Mononuclear cell (primary cell): Measurements from ENCODE around the gene CYB561D1. TPM values are rescaled to one million over a fixed set of nuclear protein-coding genes. Genes with fewer than 3 reads are reported as not detected.

Experiments
- H3K27me3 ChIP-seq: 2 replicates; pipeline ENCODE4 v1.6.0; 2011; ENCODE audit warnings: low read length, control low read depth; ENCODE audit not compliant: insufficient read depth
- H3K4me1 ChIP-seq: 2 replicates; pipeline ENCODE4 v1.5.1; 2011; ENCODE audit warnings: mild to moderate bottlenecking, low read length, control low read depth; ENCODE audit not compliant: insufficient read depth
- H3K4me3 ChIP-seq: 2 replicates; pipeline ENCODE4 v1.5.1; 2011; ENCODE audit warnings: mild to moderate bottlenecking, low read length, moderate library complexity
- H3K9me3 ChIP-seq: 2 replicates; pipeline ENCODE4 v1.5.1; 2011; ENCODE audit warnings: low read depth, mild to moderate bottlenecking, control low read depth, low read length
- total RNA-seq: library from RNA; depleted of rRNA; stranded (reverse); fragments of >200 nt; gene quantifications from one replicate; pipeline ENCODE4 v1.2.3, GENCODE V29; 2012

The CYB561D1 gene
- total RNA-seq, 1 donor: 7.9 TPM

DNA sequence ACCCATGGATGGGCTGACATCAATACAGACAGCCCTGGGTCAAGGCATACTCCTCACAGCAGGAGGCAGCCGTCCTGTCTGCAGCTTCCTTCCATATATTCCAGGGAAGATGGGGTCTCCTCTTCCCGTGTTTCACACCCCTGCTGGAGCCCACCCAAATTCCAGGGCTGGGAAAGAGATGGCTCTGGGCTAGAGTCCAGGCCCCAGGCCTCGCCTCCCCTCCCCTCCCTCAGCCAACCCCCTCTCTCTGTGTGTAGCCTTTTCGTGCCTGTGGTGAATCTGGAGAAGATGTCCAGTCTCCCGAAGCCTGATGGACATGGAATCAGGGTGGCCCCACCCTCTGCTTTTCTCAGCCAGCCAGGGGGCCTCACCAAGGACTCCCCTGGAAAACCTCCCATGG lies 6.6 kb upstream of the CYB561D1 start:
- Histone ChIP-seq H3K4me1 (peaks cover 17% of the 10 kb centered on the region), H3K4me3 (no peak overlapping the region), H3K27me3 (peaks cover under 1% of the 10 kb centered on the region)

DNA sequence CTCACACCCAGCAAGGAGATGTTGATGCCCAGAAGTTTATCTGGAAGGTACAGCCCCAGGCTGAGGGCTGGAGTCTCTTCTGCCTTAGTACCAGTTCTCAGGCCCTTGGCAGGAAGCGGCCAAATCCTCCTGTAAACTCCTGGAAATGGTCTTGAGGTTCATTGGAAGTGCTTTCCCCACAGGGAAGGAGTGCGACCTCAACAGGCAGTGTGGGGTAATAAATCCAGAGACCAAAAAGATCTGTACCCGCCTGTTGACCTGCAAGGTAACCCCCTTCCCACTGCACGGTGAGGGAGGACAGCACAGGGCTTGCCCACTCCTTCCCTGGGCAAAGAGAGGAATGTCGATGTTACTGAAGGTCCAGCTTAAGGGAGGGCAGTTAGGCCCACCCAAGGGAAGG lies 5.7 kb upstream of the CYB561D1 start:
- no peaks in the 10 kb centered on the region for H3K27me3 ChIP-seq
- H3K9me3 ChIP-seq: no peaks in the 10 kb centered on the region
- no peak overlapping the region for H3K4me3 ChIP-seq
- H3K4me1 ChIP-seq: peaks cover 13% of the 10 kb centered on the region

More for the DNA sequence above, 6.6 kb upstream of the CYB561D1 start:
- H3K9me3 ChIP-seq: no peaks in the 10 kb centered on the region

DNA sequence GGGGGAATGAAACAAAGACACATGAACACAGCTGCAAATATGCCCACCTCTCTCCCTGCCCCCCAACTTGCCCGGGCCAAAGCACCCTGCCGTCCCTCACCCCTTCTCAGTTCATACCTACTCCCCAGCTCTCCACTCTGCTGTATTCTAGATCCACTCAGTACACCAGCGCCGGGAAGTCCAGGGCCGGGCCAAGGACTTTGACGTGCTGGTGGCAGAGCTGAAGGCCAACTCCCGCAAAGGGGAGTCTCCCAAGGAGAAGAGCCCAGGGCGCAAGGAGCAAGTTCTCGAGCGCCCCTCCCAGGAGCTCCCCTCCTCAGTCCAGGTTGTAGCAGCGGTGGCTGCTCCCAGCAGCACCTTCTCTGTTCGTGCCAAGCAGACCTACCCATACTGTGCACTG lies 5.2 kb upstream of the CYB561D1 start:
- Histone ChIP-seq H3K4me1 (peaks cover 15% of the 10 kb centered on the region), H3K9me3 (no peaks in the 10 kb centered on the region), H3K4me3 (no peak overlapping the region), H3K27me3 (no peaks in the 10 kb centered on the region)

DNA sequence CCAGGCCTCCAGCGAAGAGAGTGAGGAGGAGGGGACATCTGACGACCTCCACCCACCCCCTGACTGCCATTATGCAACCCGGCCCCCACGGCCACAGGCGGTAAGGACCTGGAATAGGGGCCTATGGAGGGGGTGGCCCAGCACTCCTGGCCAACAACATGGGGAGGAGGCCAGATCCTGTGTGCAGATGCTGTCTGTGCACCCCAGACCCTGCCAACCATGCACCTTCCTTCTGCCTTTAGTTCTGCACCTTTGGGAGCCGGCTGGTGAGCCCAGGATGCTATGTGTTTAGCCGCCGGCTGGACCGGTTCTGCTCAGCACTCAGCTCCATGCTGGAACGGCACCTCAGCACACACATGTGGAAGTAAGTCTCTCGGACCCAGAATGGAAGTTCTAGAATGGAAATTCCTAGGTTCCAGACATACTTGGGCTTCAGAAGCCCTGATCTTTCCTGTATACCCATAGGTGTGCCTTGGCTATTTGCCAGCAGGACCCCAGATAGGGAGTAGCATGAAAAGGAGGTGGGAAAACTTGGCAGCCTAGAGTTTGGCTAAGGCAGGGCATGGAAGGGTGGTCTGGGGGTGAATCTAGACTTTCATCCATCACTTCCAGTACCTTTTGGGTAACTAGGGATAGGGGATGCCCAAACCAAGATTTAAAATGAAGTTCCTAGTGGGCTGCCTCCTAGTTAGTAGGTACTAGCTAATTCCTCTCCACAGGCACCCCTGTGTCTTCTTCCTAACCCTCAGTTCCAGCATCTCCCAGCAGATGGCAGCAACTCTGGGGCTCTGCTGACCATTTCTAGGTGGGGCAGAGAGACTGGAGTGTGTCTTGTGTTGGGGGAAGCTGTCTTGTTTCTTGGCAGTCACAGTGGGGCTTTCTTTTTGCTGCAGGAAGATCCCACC lies 3.6 kb upstream of the CYB561D1 start:
- H3K9me3 ChIP-seq: no peaks in the 10 kb centered on the region
- no peak overlapping the region for H3K4me3 ChIP-seq
- peaks cover 17% of the 10 kb centered on the region for H3K4me1 ChIP-seq
- H3K27me3 ChIP-seq: no peaks in the 10 kb centered on the region

DNA sequence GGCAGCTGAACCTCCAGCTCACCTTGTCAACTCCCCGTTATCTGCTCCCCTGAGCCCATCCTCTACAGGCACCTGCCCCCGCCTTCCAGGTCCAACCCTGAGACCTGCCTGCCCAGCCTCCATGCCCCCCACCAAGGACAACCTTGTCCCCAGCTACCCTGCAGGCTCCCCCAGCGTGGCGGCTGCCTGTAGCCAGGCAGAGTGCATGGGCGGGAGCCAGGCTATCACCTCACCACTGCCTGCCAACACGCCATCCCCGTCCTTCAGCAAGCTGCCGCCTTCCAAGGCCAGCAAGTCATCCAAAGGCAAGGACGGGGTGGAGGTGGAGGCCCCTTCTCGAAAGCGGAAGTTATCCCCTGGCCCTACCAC lies 3.0 kb upstream of the CYB561D1 start:
- Histone ChIP-seq H3K9me3 (no peaks in the 10 kb centered on the region), H3K4me3 (no peak overlapping the region), H3K4me1 (peaks cover 23% of the 10 kb centered on the region), H3K27me3 (no peaks in the 10 kb centered on the region)

DNA sequence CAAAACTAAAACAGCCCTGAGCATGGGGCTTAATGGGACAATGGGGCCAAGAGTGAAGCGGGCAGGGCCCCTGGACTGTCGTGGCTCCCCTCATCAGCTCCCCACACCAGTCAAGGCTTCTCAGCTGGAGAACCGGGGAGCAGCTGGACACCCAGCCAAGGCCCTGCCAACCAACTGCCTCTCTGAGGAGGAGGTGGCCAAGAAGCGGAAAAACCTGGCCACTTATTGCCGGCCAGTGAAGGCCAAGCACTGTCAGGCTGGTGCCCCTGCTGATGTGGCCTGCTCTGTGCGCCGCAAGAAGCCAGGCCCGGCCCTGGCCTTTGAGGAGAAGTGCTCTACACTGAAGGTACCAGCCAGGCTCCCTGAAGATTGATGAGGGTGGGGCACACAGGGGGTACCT lies 2.5 kb upstream of the CYB561D1 start:
- Histone ChIP-seq H3K9me3 (no peaks in the 10 kb centered on the region), H3K4me3 (no peak overlapping the region), H3K27me3 (no peaks in the 10 kb centered on the region), H3K4me1 (peaks cover 28% of the 10 kb centered on the region)

DNA sequence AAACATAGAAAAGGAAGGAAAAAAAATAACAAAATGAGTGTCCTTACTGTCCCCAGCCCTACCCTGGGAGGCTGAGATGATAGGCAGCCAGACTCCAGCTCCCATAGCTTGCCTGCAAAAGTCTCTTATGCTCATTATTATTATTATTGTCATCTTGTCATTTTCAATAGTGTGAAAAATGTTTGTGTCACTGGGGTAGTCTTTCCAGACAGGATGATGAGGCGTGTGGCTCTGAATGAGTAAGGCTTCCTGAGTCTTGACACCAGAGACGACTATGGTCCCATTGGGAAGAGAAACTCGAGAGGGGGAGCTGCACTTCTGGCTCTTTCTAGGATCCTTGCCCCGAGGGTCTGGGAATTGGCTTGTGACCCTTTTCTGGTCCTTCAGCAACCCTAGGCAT lies 1.1 kb upstream of the CYB561D1 start:
- Histone ChIP-seq H3K4me1 (peaks cover 41% of the 10 kb centered on the region), H3K27me3 (no peaks in the 10 kb centered on the region), H3K9me3 (no peaks in the 10 kb centered on the region)

DNA sequence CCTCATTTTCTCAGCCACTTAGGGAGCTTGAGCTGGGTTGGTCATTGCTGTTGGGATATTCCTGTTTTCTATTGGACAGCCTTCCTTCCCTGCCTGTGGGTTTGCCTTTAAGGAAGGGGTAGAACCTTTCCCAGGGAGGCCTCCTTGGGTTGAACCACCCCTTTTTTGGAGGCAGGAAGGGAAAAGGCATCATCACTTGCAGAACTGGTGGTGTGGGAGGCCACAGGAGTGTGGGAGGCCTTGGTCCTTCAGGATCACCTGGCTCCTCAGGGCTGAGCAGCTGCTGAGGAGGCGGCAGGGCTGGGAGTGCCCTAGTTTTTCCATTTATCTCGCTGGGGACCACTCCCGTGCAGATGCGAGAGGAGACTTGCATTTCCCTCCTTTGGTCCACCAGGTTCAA lies 667 bp upstream of the CYB561D1 start:
- Histone ChIP-seq H3K4me1 (peaks cover 46% of the 10 kb centered on the region), H3K9me3 (no peaks in the 10 kb centered on the region), H3K4me3 (no peak overlapping the region), H3K27me3 (no peaks in the 10 kb centered on the region)

More for the DNA sequence above, 1.1 kb upstream of the CYB561D1 start:
- no peak overlapping the region for H3K4me3 ChIP-seq

DNA sequence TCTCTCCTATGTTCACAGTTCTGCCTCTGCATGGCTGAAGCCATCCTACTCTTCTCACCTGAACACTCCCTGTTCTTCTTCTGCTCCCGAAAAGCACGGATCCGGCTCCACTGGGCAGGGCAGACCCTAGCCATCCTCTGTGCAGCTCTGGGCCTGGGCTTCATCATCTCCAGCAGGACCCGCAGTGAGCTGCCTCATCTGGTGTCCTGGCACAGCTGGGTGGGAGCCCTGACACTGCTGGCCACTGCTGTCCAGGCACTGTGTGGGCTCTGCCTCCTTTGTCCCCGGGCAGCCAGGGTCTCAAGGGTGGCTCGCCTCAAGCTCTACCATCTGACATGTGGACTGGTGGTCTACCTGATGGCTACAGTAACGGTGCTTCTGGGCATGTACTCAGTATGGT lies 1.8 kb downstream of the CYB561D1 start:
- Histone ChIP-seq H3K27me3 (no peaks in the 10 kb centered on the region), H3K4me1 (peaks cover 68% of the 10 kb centered on the region), H3K4me3 (no peak overlapping the region), H3K9me3 (no peaks in the 10 kb centered on the region)

DNA sequence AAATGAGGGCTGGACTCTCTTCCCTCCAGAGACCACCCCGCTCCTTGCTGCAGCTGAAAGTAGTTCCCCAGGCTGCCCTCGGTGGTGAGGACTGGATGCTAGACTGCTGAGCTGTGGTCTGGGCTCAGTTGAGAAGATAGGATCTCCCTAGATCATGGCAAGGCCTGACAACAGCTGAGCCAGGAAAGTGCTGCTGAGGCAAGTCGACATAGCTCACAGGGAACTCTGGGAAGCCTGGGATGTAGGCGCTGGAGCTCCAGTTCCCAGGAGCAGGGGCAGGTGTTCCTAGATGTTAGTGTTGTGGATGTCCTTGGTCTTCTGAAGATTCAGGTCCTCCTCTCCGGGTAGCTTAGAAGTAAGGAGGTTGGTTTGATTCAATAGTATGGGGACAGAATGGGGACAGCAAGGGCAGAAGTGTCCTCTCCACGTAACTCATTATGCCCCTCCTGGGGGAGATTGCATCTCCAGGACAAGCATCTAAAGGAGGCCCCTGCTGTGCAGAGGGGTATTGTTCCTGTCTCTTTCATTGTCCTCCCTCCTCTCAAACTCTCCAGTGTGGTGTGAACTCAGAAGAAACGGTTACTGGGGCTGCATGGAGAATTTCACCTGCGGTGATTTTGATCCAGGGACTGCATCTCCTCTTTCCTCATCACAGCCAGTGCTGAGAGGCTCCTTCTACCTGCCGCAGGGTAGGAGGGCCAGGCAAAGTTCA lies 3.7 kb downstream of the CYB561D1 start:
- Histone ChIP-seq H3K27me3 (no peaks in the 10 kb centered on the region), H3K9me3 (no peaks in the 10 kb centered on the region), H3K4me1 (peaks cover 83% of the 10 kb centered on the region), H3K4me3 (no peak overlapping the region)

DNA sequence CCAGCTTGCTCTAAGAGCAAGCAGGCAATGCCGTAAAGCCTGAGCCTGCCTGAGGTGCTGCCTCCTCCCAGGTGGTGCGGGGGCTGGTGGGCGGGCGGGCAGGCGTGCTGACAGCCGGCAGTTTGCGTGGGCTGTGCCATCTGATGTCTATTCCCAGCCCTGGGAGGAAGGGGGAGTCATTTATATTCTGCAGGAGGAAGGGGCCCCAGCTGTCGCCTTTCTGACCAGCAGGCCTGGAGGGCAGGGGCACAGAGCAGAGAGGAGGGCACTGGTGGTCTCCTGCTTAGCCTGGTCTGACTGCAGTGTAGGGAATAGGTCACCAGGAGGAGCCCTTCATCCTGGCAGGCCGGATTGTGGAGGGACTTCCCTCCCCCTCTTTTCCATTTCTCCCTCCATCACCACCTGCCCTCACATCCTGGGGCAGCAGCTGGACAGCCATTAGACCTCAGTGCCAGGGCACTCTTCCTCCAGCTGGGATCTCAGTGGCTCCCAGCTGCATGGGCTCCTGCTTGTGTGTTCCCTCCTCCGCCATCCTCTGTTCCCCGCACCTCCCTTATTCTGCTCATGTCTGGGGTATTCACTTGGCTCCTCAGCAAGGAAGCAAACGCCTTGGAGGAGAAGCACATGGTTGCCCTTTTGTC lies 4.4 kb downstream of the CYB561D1 start:
- no peak overlapping the region for H3K4me3 ChIP-seq
- H3K9me3 ChIP-seq: no peaks in the 10 kb centered on the region
- peaks cover 82% of the 10 kb centered on the region for H3K4me1 ChIP-seq
- no peaks in the 10 kb centered on the region for H3K27me3 ChIP-seq

DNA sequence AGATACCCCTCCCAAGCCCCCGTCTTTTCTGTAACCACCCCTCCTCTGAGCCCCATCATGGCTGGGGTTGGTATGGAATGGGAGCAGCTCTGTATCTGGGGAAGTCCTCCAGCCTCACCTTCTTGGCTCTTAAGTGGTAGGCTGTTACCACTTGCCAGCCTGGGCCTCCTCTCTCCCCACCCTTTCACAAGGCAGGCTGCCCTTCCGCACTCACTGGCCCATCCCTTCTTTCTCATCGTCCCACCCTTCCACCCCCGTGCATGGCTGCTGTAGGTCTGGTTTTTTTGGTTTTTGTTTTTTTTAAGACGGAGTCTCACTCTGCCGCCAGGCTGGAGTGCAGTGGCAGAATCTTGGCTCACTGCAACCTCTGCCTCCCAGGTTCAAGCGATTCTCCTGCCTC lies 5.2 kb downstream of the CYB561D1 start:
- Histone ChIP-seq H3K27me3 (no peaks in the 10 kb centered on the region), H3K4me3 (no peak overlapping the region), H3K9me3 (no peaks in the 10 kb centered on the region), H3K4me1 (peaks cover 82% of the 10 kb centered on the region)

DNA sequence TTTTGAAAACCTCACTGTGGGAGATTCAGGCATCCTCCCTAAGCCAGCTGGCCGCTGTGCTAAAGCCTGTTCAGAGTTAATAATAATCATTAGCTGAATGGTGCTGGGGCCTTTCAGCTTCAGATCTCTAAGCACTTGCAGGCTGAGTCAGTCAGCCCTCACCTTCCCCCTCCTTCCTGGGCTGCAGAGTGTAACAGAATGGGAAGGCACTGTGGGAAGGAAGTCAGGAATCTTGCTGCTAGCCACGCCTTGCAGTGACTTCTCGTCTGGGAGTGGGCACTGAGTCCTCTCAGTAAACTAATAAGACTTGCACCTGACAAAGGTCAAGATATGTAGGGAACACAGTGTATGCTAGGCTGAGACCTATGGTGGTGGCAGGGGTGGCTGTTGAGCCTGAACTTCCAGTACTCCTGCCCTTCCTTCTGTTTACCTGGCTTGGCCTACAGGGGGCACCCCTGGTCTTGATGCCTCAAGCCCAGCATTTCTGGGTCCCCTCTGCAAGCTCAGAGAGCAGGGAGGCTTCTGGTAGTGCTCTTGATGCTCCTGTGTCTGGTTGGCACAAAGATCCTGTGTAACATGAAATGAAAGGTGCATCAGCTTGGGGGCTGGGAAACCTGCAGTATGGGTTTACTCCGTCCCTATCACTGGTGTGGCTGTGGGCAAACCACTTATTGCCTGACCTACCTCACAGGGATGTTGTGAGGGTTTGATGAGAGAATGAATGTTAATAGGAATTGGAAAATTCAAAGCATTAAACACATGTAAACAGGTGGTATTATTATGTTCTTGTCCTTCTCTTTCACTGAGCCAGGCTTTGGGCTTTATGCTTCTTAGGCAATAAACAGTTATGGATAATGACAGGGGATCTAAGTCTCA lies 6.0 kb downstream of the CYB561D1 start:
- Histone ChIP-seq H3K4me1 (peaks cover 79% of the 10 kb centered on the region), H3K4me3 (no peak overlapping the region), H3K9me3 (no peaks in the 10 kb centered on the region), H3K27me3 (no peaks in the 10 kb centered on the region)

DNA sequence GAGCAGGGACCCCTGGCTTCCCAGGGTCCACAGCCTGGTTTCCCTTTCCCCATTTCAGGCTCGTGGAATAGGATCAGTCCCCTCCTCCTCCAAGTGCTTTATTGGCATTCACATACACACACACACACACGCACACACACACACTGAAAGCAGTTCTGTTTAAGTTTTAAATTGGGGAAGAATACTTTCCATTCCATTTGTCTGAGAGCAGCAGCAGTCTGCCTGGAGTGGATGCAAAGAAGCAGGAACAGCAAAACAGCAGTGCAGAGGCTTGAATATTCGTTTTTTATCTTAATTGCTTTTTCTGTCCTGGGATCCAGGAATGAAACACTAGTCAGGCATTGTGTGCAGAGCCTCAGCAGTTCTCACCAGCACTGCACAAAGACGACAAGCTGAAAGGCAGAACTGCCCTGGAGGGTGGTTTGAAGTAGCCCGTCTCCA lies 7.1 kb downstream of the CYB561D1 start:
- Histone ChIP-seq H3K9me3 (no peaks in the 10 kb centered on the region), H3K27me3 (no peaks in the 10 kb centered on the region), H3K4me1 (peaks cover 70% of the 10 kb centered on the region), H3K4me3 (no peak overlapping the region)
